Chondrocyte (in vitro differentiated cells): ENCODE data around the gene CCDC88C. TPM values are rescaled to one million over a fixed set of nuclear protein-coding genes. Genes with fewer than 3 reads are reported as not detected.

Experiments used
- DNase-seq: peaks from one replicate; pipeline ENCODE4 v3.0.0; 2021; ENCODE audit warnings: mixed read lengths, low spot score
- H3K27ac Mint-ChIP-seq: one replicate; pipeline ENCODE4 v1.8.0; 2021; ENCODE audit warnings: mild to moderate bottlenecking, moderate library complexity, mixed read lengths; ENCODE audit not compliant: unreplicated experiment
- H3K27me3 Mint-ChIP-seq: 2 replicates; pipeline ENCODE4 v1.8.0; 2021; ENCODE audit warnings: low read depth, mixed read lengths
- H3K36me3 Mint-ChIP-seq: 2 replicates; pipeline ENCODE4 v1.8.0; 2021; ENCODE audit warnings: low read depth, mixed read lengths
- H3K4me1 Mint-ChIP-seq: 2 replicates; pipeline ENCODE4 v1.8.0; 2021; ENCODE audit warnings: low read depth, mild to moderate bottlenecking, mixed read lengths
- H3K4me3 Mint-ChIP-seq: one replicate; pipeline ENCODE4 v1.8.0; 2021; ENCODE audit warnings: mild to moderate bottlenecking, moderate library complexity, mixed read lengths; ENCODE audit not compliant: unreplicated experiment
- H3K9me3 Mint-ChIP-seq: 2 replicates; pipeline ENCODE4 v1.8.0; 2021; ENCODE audit warnings: low read depth, mixed read lengths
- CTCF ChIP-seq: fragments of 200-600 bp; sonication (generic); IDR thresholded peaks from 2 replicates; pipeline ENCODE4 v1.5.0; 2021; ENCODE audit warnings: antibody characterized with exemption, mild to moderate bottlenecking, moderate library complexity
- total RNA-seq: library from RNA; stranded (reverse); gene quantifications from 3 replicates; pipeline ENCODE4 v1.2.1, GENCODE V29; 2021

CCDC88C gene
- total RNA-seq, 1 donor from 2014 or later, result 2.3 TPM

- no peaks in the 10 kb centered on the region for H3K9me3 Mint-ChIP-seq
- no peaks in the 10 kb centered on the region for H3K36me3 Mint-ChIP-seq
- no peak overlapping the region for H3K27ac Mint-ChIP-seq
- DNase-seq, result peak; percentile 68
- peaks cover 2% of the 10 kb centered on the region for H3K27me3 Mint-ChIP-seq
- TF ChIP-seq CTCF, result no peak
- no peak overlapping the region for H3K4me3 Mint-ChIP-seq
- peaks cover 23% of the 10 kb centered on the region for H3K4me1 Mint-ChIP-seq
Measured at GRCh38 chr14:91364524-91365270, 52.9 kb downstream of the CCDC88C start.

GRCh38 chr14:91363776-91364523, 53.7 kb downstream of the CCDC88C start:
- peaks cover 21% of the 10 kb centered on the region for H3K4me1 Mint-ChIP-seq
- no peak overlapping the region for H3K27ac Mint-ChIP-seq
- peaks cover 2% of the 10 kb centered on the region for H3K27me3 Mint-ChIP-seq
- DNase-seq, result peak; percentile 67
- H3K36me3 Mint-ChIP-seq, result no peaks in the 10 kb centered on the region
- TF ChIP-seq CTCF, result no peak
- H3K9me3 Mint-ChIP-seq, result no peaks in the 10 kb centered on the region
- H3K4me3 Mint-ChIP-seq, result no peak overlapping the region

GRCh38 chr14:91361233-91361811, 56.3 kb downstream of the CCDC88C start:
- no peaks in the 10 kb centered on the region for H3K9me3 Mint-ChIP-seq
- peaks cover 5% of the 10 kb centered on the region for H3K27me3 Mint-ChIP-seq
- no peak overlapping the region for H3K27ac Mint-ChIP-seq
- H3K4me1 Mint-ChIP-seq, result no peaks in the 10 kb centered on the region
- H3K36me3 Mint-ChIP-seq, result no peaks in the 10 kb centered on the region
- peak; percentile 62 for DNase-seq
- no peak overlapping the region for H3K4me3 Mint-ChIP-seq
- no peak for TF ChIP-seq CTCF

GRCh38 chr14:91360490-91361232, 57.0 kb downstream of the CCDC88C start:
- no peak overlapping the region for H3K4me3 Mint-ChIP-seq
- H3K27me3 Mint-ChIP-seq, result peaks cover 5% of the 10 kb centered on the region
- H3K36me3 Mint-ChIP-seq, result no peaks in the 10 kb centered on the region
- H3K9me3 Mint-ChIP-seq, result no peaks in the 10 kb centered on the region
- no peak for TF ChIP-seq CTCF
- no peaks in the 10 kb centered on the region for H3K4me1 Mint-ChIP-seq
- no peak overlapping the region for H3K27ac Mint-ChIP-seq
- DNase-seq, result peak; percentile 21
